ENCODE data around the gene S100Z.

GRCh38 chr5:76941442-76941841, 91.6 kb downstream of the S100Z start:
- TF ChIP-seq POLR2A (IDR thresholded peaks at IDR 0.05) (no peak), CTCF (IDR thresholded peaks at IDR 0.05) (no peak)

Measured in heart left ventricle (tissue), 13 donors.